HG02623 (cell line): ENCODE results near the gene SEPTIN12.

Experiments
- ATAC-seq: cut with Tn5 transposase; IDR thresholded peaks from one replicate; pipeline ENCODE4 v1.9.1; 2021; ENCODE audit warnings: moderate library complexity; ENCODE audit not compliant: unreplicated experiment

Gene SEPTIN12

DNA sequence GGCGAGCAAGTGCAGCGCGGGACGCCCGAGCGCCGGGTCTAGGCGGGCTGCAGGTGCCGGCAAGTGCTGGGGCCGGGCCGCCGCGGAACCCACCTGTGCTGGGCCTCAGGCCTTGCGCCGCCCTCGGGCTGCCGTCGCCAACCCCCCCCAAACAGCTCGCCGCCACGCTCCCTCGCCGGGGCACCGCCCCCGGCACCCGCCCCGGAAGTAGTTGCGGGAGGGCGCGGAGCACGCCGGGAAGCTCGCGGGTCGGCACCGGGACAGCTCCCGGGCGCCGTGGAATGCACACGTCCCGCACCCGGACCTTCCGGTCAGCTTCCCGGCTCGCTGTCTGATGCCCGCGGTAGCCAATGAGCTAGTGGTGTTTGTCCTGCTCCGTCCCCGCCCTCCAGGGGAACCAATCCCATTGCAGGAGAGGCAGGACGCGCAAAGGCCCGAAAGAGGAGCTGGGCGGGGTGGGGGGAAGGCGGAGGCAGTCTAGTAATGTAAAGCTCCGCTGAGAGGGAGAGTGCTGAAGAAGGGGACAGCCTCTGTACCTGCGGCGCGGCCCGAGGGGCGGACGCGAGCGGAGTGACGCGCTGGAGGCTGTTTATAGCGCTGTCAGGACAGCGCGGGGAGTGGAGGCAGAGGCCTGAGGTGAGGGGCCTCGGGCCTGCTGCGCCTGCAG is 53.9 kb downstream of the SEPTIN12 start, which contains the start of the genes ANKS3 and DNAAF8:
TSS of gene ANKS3 (minus strand) at position 209 of the 667 bp plus-strand sequence. CDS start 4,122 bp downstream, outside the sequence.
TSS of gene DNAAF8 (plus strand) at position 475 of the 667 bp plus-strand sequence. CDS start 1,978 bp downstream, outside the sequence.
- peak; percentile 69 for ATAC-seq

DNA sequence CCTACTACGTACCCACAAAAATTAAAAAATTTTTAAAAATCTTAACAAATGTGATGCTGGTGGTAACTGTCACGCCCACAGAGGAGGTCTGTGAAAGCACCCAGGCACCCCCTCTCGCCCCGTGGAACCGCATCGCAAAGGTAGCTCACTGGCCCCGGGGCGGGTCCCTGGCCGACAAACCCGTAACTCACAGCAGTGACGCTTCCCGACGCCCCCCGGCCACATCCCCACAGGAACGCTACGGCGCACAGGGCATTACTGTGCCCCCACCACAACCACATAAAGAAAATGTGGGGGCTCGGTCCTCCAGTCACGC is 54.4 kb downstream of the SEPTIN12 start:
- peak; percentile 6 for ATAC-seq

DNA sequence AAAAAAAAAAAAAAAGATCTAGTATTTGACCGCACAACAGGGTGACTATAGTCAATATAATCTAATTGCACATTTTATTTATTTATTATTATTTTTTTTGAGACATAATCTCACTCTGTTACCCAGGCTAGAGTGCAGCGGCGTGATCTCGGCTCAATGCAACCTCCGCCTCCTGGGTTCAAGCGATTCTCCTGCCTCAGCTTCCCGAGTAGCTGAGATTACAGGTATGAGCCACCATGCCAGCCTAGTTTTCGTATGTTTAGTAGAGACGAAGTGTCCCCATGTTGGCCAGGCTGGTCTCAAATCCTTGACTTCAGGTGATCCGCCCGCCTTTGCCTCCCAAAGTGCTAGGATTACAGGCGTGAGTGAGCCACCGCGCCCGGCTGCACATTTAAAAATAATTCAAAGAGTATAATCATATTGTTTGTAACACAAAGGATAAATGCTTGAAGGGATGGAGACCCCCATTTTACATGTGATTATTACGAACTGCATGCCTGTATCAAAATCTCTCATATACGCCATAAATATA is 54.9 kb downstream of the SEPTIN12 start:
- ATAC-seq = no peak

DNA sequence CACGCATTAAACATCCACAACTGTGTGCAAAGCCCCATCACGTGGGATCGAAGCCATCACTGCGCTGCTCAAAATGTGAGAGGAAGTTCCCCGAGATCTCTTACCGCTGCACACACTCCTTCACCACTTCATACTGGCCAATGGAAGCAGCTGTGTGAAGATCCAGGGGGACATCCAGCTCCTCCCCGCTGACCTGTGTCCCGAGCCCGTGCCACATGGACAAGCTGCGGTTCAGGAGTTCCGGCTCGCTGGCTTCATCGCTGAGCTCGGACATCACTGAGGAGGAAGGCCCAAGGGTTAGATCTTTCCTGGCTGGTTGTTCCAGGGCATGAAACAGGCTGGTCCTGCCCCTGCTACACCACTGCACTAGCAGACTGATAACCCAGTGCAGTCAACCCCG is 58.3 kb downstream of the SEPTIN12 start:
- ATAC-seq = no peak

DNA sequence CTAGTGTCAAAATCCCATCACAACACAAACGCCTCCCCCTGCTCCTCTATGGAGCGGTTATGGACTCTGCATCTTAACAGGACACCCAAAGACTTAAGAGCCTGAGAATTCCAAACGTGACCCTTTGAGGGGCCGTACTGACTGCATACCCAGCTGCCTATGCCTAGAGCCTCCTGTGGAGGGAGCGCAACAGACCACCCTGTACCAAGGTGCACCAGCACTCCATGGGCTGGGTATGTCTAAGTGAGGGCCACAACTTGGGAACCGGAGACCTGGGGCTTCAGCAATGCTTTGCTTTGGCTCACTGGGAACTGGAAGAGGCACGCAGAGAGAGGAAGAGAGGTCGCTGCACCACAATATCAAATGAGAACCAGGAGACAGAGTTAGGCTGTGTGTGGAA is 59.5 kb downstream of the SEPTIN12 start:
- no peak for ATAC-seq
